GM12864 (cell line): ENCODE measurements around the gene ARID5A.

Experiments
- DNase-seq: peaks from one replicate; pipeline ENCODE4 v3.0.0-alpha.2; 2011; ENCODE audit warnings: low read depth
- H3K4me3 ChIP-seq: 2 replicates; pipeline ENCODE4 v1.5.1; 2011; ENCODE audit warnings: mild to moderate bottlenecking, low read depth, low read length, control low read depth
- TF ChIP-seq, protein P1 (sequence below): IDR thresholded peaks from 2 replicates; pipeline ENCODE4 v1.5.1; 2011; ENCODE audit warnings: low read depth, mild to moderate bottlenecking, moderate library complexity, low read length, control low read depth, inconsistent platforms; ENCODE audit errors: missing control alignments

The ARID5A gene

DNA sequence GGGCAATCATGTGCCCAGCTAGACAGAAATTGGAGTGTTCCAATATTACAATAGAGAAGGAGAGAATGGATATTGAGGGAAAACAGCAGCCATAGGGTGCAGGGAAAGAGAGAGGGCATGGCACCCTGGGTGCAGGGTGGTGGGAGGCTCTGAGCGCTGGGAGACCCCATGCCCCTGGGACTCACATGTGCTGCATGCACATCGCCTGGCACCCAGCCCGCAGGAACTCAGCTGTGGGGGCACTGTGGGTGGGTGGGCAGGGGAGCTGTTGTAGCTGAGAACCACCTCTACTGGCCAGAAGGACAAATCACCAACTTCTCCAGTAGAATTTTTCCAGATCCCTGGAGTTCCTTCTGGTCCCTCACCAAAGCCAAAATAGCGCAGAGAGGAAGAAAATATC, 24.2 kb upstream of the ARID5A start:
- no peak overlapping the region for H3K4me3 ChIP-seq

DNA sequence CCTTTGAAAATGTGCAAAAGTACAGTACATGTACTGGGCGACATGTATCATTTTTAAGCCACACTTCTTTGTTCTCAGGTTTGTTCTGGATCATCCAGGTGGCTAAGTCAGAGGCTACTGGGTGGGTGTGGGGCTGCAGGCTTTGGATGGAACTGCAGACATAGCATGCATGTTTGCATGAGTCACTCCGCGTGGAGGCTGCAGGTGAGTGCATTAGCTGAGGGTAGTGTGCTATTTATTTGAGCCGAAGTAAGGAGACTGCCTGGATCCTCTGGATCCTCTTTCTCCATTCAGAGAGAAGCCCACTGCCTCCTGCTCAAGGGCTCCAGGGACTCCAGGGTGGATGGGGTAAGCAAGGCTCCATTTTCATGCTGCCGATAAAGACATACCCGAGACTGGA, 22.0 kb upstream of the ARID5A start:
- H3K4me3 ChIP-seq = no peak overlapping the region
- TF ChIP-seq, protein P1, sequence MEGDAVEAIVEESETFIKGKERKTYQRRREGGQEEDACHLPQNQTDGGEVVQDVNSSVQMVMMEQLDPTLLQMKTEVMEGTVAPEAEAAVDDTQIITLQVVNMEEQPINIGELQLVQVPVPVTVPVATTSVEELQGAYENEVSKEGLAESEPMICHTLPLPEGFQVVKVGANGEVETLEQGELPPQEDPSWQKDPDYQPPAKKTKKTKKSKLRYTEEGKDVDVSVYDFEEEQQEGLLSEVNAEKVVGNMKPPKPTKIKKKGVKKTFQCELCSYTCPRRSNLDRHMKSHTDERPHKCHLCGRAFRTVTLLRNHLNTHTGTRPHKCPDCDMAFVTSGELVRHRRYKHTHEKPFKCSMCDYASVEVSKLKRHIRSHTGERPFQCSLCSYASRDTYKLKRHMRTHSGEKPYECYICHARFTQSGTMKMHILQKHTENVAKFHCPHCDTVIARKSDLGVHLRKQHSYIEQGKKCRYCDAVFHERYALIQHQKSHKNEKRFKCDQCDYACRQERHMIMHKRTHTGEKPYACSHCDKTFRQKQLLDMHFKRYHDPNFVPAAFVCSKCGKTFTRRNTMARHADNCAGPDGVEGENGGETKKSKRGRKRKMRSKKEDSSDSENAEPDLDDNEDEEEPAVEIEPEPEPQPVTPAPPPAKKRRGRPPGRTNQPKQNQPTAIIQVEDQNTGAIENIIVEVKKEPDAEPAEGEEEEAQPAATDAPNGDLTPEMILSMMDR = no peak
- DNase-seq = no peak

More for the DNA sequence above, 24.2 kb upstream of the ARID5A start:
- TF ChIP-seq, protein P1 = no peak
- no peak for DNase-seq

DNA sequence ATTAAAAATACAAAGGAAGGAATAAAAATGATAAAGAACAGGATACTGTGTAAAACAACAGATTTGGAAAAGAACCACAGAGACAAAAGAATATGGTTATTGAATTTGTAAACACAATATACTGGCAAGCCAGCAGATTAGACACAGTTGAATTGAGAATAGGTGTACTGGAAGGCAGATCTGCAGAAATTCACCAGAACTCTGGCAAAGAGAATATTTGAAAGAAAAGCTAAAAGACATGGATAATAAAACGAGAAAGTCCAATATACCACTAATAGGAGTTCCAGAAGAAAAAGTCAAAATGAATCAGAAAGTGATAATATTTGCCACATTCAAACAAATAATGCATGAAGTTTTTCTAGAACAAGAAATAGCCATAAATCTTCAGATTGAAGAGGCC, 19.5 kb upstream of the ARID5A start:
- DNase-seq = no peak
- TF ChIP-seq, protein P1 = no peak
- no peak overlapping the region for H3K4me3 ChIP-seq

DNA sequence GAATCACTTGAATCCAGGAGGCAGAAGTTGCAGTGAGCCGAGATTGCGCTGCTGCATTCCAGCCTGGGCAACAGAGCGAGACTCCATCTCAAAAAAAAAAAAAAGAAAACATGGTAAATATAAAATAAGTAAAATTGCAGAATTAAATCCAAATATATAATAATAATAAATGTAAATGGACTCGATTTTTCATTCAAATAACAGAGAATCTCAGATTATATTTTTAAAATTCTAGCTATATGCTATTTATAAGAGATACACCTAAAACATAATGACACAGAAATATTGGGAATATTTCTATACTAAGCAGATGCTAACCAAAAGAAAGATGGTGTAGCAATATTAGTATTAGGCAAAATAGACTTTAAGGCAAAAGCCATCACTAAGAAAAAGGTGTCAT, 16.3 kb upstream of the ARID5A start:
- TF ChIP-seq, protein P1 = no peak
- no peak for DNase-seq
- no peak overlapping the region for H3K4me3 ChIP-seq

DNA sequence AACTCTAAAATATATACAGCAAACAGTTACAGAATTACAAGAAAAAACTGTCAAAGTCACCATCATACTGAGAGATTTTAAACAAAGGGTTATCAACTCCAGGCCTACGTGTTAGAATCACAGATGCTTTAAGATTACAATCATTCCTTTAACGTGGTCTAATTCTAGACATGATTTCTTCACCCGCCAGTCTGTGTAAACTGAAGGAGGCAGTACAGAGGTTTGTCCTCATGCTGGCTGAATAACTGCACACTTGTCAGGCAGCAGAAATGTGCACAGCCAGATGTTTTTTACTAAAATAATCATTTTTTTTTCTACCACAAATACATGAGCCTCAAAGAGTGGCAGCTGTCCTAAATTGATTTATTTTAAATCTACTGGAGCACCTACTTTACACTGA, 15.9 kb upstream of the ARID5A start:
- no peak for DNase-seq
- no peak overlapping the region for H3K4me3 ChIP-seq
- TF ChIP-seq, protein P1 = no peak

DNA sequence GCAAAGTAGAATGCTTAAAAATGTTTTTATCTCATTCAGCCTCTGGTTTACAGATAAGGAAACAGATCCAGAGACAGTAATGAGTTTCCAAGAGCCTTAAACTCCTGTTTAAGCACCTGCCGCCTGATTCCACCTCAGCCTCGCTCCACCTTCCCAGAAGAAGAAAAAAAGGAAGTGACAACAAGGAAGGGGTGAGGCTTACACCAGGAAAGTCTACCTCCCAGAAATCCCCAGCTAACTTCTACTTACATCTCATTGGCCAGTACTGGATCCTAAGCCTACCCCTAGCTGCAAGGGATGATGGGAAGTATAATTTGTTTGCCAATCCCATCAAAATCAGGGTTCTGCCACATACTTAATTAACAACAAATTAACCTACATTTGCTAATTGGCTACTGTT, 15.3 kb upstream of the ARID5A start:
- DNase-seq = no peak
- no peak overlapping the region for H3K4me3 ChIP-seq
- TF ChIP-seq, protein P1 = no peak

DNA sequence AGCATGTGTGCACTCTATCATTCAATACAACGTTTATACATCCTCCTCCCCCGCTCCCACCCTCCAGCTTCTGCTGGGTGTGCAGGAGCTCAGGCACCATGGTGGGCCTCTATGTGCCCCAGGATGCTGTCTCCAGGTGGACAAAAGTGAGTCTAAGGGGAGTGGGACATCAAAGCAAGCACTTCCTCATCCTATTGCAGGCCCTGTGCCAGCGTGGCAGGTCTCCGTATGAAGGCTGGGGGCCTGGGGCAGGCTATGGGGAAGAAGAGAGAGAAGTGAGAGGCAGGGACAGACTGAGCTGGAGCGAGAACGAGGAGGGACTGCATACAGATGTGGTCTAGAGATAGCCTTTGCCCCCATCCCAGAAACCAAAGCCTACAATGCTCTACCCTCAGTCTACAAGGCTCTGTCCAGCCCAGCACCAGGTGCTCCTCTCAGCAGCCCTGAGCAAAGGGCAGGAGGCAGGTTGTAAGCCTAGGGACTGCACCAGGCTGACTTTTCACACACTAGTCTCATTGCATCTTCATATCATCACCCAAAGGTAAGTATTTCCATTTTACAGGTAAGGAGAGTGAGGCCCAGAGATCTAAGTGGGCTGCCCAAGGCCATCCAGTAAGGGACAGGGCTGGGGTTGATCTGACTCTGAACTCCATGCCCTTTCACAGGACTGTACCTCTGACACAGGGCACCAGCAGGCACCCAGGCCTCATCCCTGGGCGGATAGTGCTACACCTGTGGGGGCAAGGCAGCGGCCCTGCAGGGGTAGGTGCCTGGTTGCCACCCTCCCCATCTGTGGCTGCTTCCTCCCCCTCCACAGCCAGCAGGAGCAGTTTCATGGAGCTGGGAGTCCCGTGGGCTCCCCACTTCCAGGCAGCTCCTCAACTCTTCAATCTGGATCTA, 14.0 kb upstream of the ARID5A start:
- no peak overlapping the region for H3K4me3 ChIP-seq
- TF ChIP-seq, protein P1 = no peak
- DNase-seq = no peak
